Smooth muscle cell (in vitro differentiated cells): Measurements from ENCODE around the gene MMP27. TPM values are rescaled to one million over a fixed set of nuclear protein-coding genes. Genes with fewer than 3 reads are reported as not detected.

Source experiments
- DNase-seq: peaks from one replicate; lab custom pipeline; 2025; ENCODE audit not compliant: unreplicated experiment; lab: John Stamatoyannopoulos, UW
- H2AFZ ChIP-seq: fragments of 200-600 bp; sonication (generic); 2 replicates; pipeline ENCODE4 v1.6.0; 2016; ENCODE audit warnings: antibody characterized with exemption, low read depth, mild to moderate bottlenecking
- H3F3A ChIP-seq: fragments of 200-600 bp; sonication (generic); 2 replicates; pipeline ENCODE4 v1.6.0; 2017; ENCODE audit warnings: antibody characterized with exemption, low read depth
- H3K27ac ChIP-seq: fragments of 200-600 bp; sonication (generic); 2 replicates; pipeline ENCODE4 v1.5.1; 2016; ENCODE audit warnings: low read depth, mild to moderate bottlenecking
- H3K27me3 ChIP-seq: fragments of 200-600 bp; sonication (generic); 2 replicates; pipeline ENCODE4 v1.6.1; 2016; ENCODE audit warnings: low read depth, mild to moderate bottlenecking
- H3K36me3 ChIP-seq: fragments of 200-600 bp; sonication (generic); 2 replicates; pipeline ENCODE4 v1.5.1; 2016; ENCODE audit warnings: low read depth
- H3K4me1 ChIP-seq: fragments of 200-600 bp; sonication (generic); 2 replicates; pipeline ENCODE4 v1.5.1; 2016; ENCODE audit warnings: low read depth
- H3K4me2 ChIP-seq: fragments of 200-600 bp; sonication (generic); 2 replicates; pipeline ENCODE4 v1.6.0; 2016; ENCODE audit warnings: mild to moderate bottlenecking
- H3K4me3 ChIP-seq: fragments of 200-600 bp; sonication (generic); 2 replicates; pipeline ENCODE4 v1.5.1; 2016; ENCODE audit warnings: mild to moderate bottlenecking
- H3K79me2 ChIP-seq: fragments of 200-600 bp; sonication (generic); 2 replicates; pipeline ENCODE4 v1.6.0; 2016; ENCODE audit warnings: low read depth, mild to moderate bottlenecking
- H3K9ac ChIP-seq: fragments of 200-600 bp; sonication (generic); 2 replicates; pipeline ENCODE4 v1.6.0; 2016; ENCODE audit warnings: low read depth
- H3K9me3 ChIP-seq: fragments of 200-600 bp; sonication (generic); replicated peaks from 2 replicates; pipeline ENCODE4 v1.5.1; 2016; ENCODE audit warnings: low read depth
- H4K20me1 ChIP-seq: fragments of 200-600 bp; sonication (generic); 2 replicates; pipeline ENCODE4 v1.6.0; 2016; ENCODE audit warnings: low read depth
- CTCF ChIP-seq: fragments of 200-600 bp; sonication (generic); IDR thresholded peaks from 2 replicates; pipeline ENCODE4 v1.5.1; 2017; ENCODE audit warnings: borderline replicate concordance, mild to moderate bottlenecking, antibody characterized with exemption; ENCODE audit not compliant: insufficient read depth, poor library complexity, severe bottlenecking
- WGBS: methylation state at CpG from one replicate; pipeline ENCODE4 v1.1.7; 2016; ENCODE audit warnings: low lambda C conversion rate; 5-methylcytosine and 5-hydroxymethylcytosine counted together
- polyA plus RNA-seq: library from polyadenylated mRNA; unstranded; fragments of >200 nt; fragmentation: Nextera tagmentation; extraction: Ambion mirVana; gene quantifications from 2 replicates; pipeline ENCODE4 v1.2.1, GENCODE V29; 2016
- total RNA-seq: library from RNA; depleted of rRNA; stranded (reverse); fragments of >200 nt; gene quantifications from 2 replicates; pipeline ENCODE4 v1.2.3, GENCODE V29; 2014

Gene MMP27
- total and polyA plus RNA-seq, 2 experiments from 2014 or later: not detected

- Histone ChIP-seq H3K27ac (no peak overlapping the region), H3F3A (no peaks in the 10 kb centered on the region), H4K20me1 (no peaks in the 10 kb centered on the region), H3K27me3 (no peaks in the 10 kb centered on the region), H3K4me2 (no peak overlapping the region), H3K4me3 (no peak overlapping the region), H3K4me1 (no peaks in the 10 kb centered on the region), H2AFZ (no peak overlapping the region), H3K9me3 (no peaks in the 10 kb centered on the region), H3K36me3 (no peaks in the 10 kb centered on the region), H3K79me2 (no peaks in the 10 kb centered on the region), H3K9ac (no peak overlapping the region)
- TF ChIP-seq CTCF: no peak
- no peak for DNase-seq
- 67% methylated on average over 3 of the region's 3 CpGs for WGBS
These were observed 35.9 kb downstream of the MMP27 start for GRCh38 chr11:102669664-102670063.

GRCh38 chr11:102666331-102666957 is 39.1 kb downstream of the MMP27 start:
- Histone ChIP-seq H3K79me2 (no peaks in the 10 kb centered on the region), H2AFZ (peak overlapping the region; percentile 78), H3K4me2 (no peak overlapping the region), H3K9me3 (no peaks in the 10 kb centered on the region), H3K27me3 (no peaks in the 10 kb centered on the region), H3K9ac (no peak overlapping the region), H3F3A (no peaks in the 10 kb centered on the region), H3K4me3 (no peak overlapping the region), H3K36me3 (no peaks in the 10 kb centered on the region), H3K27ac (no peak overlapping the region), H3K4me1 (no peaks in the 10 kb centered on the region), H4K20me1 (no peaks in the 10 kb centered on the region)
- peak; percentile 87 for TF ChIP-seq CTCF
- WGBS: 10% methylated on average over 4 of the region's 4 CpGs
- DNase-seq: no peak

- Histone ChIP-seq H3K4me2 (no peak overlapping the region), H3K27ac (no peak overlapping the region), H3K79me2 (no peaks in the 10 kb centered on the region), H3F3A (no peaks in the 10 kb centered on the region), H3K4me1 (no peaks in the 10 kb centered on the region), H3K9ac (no peak overlapping the region), H2AFZ (no peak overlapping the region), H3K9me3 (no peaks in the 10 kb centered on the region), H3K36me3 (no peaks in the 10 kb centered on the region), H3K27me3 (no peaks in the 10 kb centered on the region), H3K4me3 (no peak overlapping the region), H4K20me1 (no peaks in the 10 kb centered on the region)
- TF ChIP-seq CTCF: peak; percentile 12
- WGBS: 82% methylated on average over 13 of the region's 13 CpGs
- DNase-seq: no peak
These were observed 41.4 kb downstream of the MMP27 start for GRCh38 chr11:102664001-102664752.
